Neural cell (in vitro differentiated cells): ENCODE results near the gene IDH3A.

Source experiments
- CTCF ChIP-seq: fragments of 450-650 bp; IDR thresholded peaks from 2 replicates; pipeline ENCODE4 v1.5.1; 2014; ENCODE audit warnings: antibody characterized with exemption, mild to moderate bottlenecking, moderate library complexity; ENCODE audit not compliant: poor library complexity, severe bottlenecking
- EP300 ChIP-seq: fragments of 450-650 bp; conservative IDR thresholded peaks from 2 replicates; pipeline ENCODE4 v1.6.1; 2014; ENCODE audit warnings: antibody characterized with exemption, mild to moderate bottlenecking, moderate library complexity; ENCODE audit not compliant: poor library complexity, severe bottlenecking
- EZH2 ChIP-seq: fragments of 200-600, 300-800 bp; shearing (Covaris generic), sonication (generic); IDR thresholded peaks from 2 replicates; pipeline ENCODE4 v1.6.1; 2014; ENCODE audit warnings: antibody characterized with exemption, low read length, borderline replicate concordance, mild to moderate bottlenecking; ENCODE audit not compliant: insufficient read depth, poor library complexity, severe bottlenecking
- MXI1 ChIP-seq: fragments of 450-650 bp; conservative IDR thresholded peaks from 2 replicates; pipeline ENCODE4 v1.6.1; 2014; ENCODE audit warnings: antibody characterized with exemption, mild to moderate bottlenecking; ENCODE audit not compliant: poor library complexity, severe bottlenecking
- RAD21 ChIP-seq: fragments of 450-650 bp; conservative IDR thresholded peaks from 2 replicates; pipeline ENCODE4 v1.6.1; 2014; ENCODE audit warnings: antibody characterized with exemption, mild to moderate bottlenecking, moderate library complexity
- REST ChIP-seq: IDR thresholded peaks from 2 replicates; pipeline ENCODE4 v1.6.1; 2012; ENCODE audit warnings: borderline replicate concordance

GRCh38 chr15:78216276-78217104, 67.3 kb downstream of the IDH3A start:
- no peak for TF ChIP-seq EZH2
- TF ChIP-seq CTCF = no peak
- no peak for TF ChIP-seq RAD21
- TF ChIP-seq REST = no peak
- no peak for TF ChIP-seq MXI1
- TF ChIP-seq EP300 = no peak
